Spleen (tissue), 11 donors: ENCODE results near the gene CABP4. TPM values are rescaled to one million over a fixed set of nuclear protein-coding genes. Genes with fewer than 3 reads are reported as not detected.

Source experiments
- DNase-seq: peaks from one replicate; pipeline ENCODE4 v3.0.0-alpha.2; 2020
- H3K27ac ChIP-seq, 8 donors: fragments of 200-600 bp; sonication (generic) in 7 of 8; 1 replicate in 4 of 8; 2 replicates in 4 of 8; pipeline versions ENCODE4 v1.5.0 to v1.8.0; 2016 to 2021; ENCODE audit warnings: inconsistent platforms in 4 of 8, mild to moderate bottlenecking in 4 of 8, moderate library complexity in 1 of 8
- H3K27me3 ChIP-seq, 7 donors: fragments of 200-600 bp; sonication (generic) in 6 of 7; replicated peaks in 1 of 7; 1 replicate in 4 of 7; 2 replicates in 3 of 7; pipeline versions ENCODE4 v1.5.0 to v1.8.0; 2016 to 2021; ENCODE audit warnings: inconsistent platforms in 3 of 7, mild to moderate bottlenecking in 1 of 7
- H3K36me3 ChIP-seq, 6 donors: fragments of 200-600 bp; sonication (generic) in 5 of 6; 1 replicate in 4 of 6; 2 replicates in 2 of 6; pipeline versions ENCODE4 v1.5.0 to v1.8.0; 2016 to 2021; ENCODE audit warnings: inconsistent platforms in 2 of 6
- H3K4me1 ChIP-seq, 6 donors: fragments of 200-600 bp; sonication (generic) in 5 of 6; 1 replicate in 3 of 6; 2 replicates in 3 of 6; pipeline versions ENCODE4 v1.5.0 to v1.8.0; 2016 to 2021; ENCODE audit warnings: inconsistent platforms in 3 of 6
- H3K4me3 ChIP-seq, 8 donors: fragments of 200-600 bp; sonication (generic) in 7 of 8; 1 replicate in 4 of 8; 2 replicates in 4 of 8; pipeline versions ENCODE4 v1.5.0 to v1.8.0; 2016 to 2021; ENCODE audit warnings: inconsistent platforms in 4 of 8, mild to moderate bottlenecking in 4 of 8, moderate library complexity in 2 of 8
- H3K9me3 ChIP-seq, 8 donors: fragments of 200-600 bp; sonication (generic) in 7 of 8; 1 replicate in 4 of 8; 2 replicates in 4 of 8; pipeline versions ENCODE4 v1.5.0 to v1.8.0; 2016 to 2021; ENCODE audit warnings: inconsistent platforms in 4 of 8
- CTCF ChIP-seq, 11 experiments: fragments of 200-600 bp in 7 of 11; fragments of 450-650 bp in 4 of 11; sonication (generic) in 4 of 11; IDR thresholded peaks in 8 of 11; conservative IDR thresholded peaks in 3 of 11; 1 replicate in 7 of 11; 2 replicates in 4 of 11; pipeline versions ENCODE4 v1.4.0 to v1.8.0; 2016 to 2021; ENCODE audit warnings: antibody characterized with exemption in 11 of 11, inconsistent platforms in 4 of 11, mild to moderate bottlenecking in 1 of 11
- POLR2A ChIP-seq, 3 donors: fragments of 450-650 bp; IDR thresholded peaks; one replicate each; pipeline ENCODE4 v1.5.1; 2017; ENCODE audit warnings: antibody characterized with exemption in 3 of 3, mild to moderate bottlenecking in 1 of 3
- POLR2AphosphoS5 ChIP-seq, 3 donors: sonication (generic); formaldehyde crosslinking; IDR thresholded peaks; one replicate each; pipeline ENCODE4 v1.5.1; 2017; ENCODE audit warnings: antibody characterized with exemption in 3 of 3
- WGBS, 5 donors: extraction: QIAGEN DNeasy Blood & Tissue Kit in 3 of 5; methylation state at CpG; one replicate each; pipeline versions ENCODE4 v1.1.5 to v1.1.7; 2013 to 2018; 5-methylcytosine and 5-hydroxymethylcytosine counted together
- intact Hi-C: fragments of 100-400 bp; cut with DNase I; formaldehyde crosslinking; loops from one replicate; pipeline ENCODE4 v1.15.0; 2023; ENCODE audit warnings: low total_unique reads
- polyA plus RNA-seq, 3 donors: library from polyadenylated mRNA; stranded (reverse); fragments of 200-250 nt; gene quantifications; one replicate each; pipeline ENCODE4 v1.2.1, GENCODE V29; 2013
- total RNA-seq, 7 donors: library from RNA; depleted of rRNA in 3 of 7; stranded (reverse); fragments of >200 nt in 3 of 7; fragmentation: NEBNext Ultra II Directional in 4 of 7; extraction: Animal tissue kit (Norgen Biotek cat#: 25700) in 4 of 7; gene quantifications; one replicate each; pipeline versions ENCODE4 v1.1.0 to v1.2.1, GENCODE V29; 2016 to 2021
- donor health status: healthy with polysubstance abuse.
- donor health status: DM: no; HTN: no; CAD: no; lungs with moderate emphysema.
- donor health status: DM: no; HTN: no; CAD: no.
- donor health status: Bipolar disorder and iron deficiency.
- donor health status: healthy.
- donor health status: DM: no; HTN: no; CAD: no.
- donor health status: DM: yes; HTN: yes; CAD: no.

Gene CABP4
- total and polyA plus RNA-seq, 10 donors, result 2.6 to 27.3 (median 17.1) TPM

DNA sequence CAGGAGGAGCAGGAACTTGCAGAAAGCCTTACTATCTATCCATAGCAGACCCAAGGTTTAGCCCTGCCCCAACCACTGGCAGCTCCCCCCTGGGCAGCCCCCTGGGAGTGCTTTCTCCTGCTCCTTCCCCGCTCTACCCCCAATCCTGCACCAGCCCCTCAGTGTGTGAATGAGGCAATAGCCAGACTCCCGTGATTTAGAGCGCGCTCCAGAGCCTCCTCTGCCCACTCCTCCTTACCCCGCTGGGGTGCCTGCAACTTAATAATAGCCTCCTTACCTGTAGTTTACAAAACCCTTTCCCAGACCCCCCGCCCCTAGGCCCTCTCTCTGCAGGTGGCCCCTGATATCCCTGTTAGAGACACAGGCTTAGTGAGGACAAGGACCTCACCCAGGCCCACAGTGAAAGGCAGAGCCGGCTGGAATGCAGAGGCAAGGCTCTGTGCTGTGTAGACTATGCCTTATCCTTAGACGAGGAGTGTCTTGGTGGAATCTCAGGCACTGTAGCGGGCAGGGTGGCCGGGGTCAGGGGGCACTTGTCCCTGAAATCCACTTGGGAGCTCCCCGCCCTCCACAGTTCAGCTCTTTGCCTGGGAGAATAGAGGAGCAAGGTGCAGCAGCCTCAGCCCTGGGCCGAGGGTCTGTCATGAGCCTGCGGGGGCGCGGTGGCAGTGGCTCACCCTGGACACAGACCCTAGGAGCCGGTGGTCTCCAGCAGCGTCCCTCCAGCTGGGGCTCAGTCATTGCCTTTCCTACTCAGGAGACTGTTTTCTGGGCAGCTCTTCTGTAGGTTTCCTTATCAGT, 44.0 kb upstream of the CABP4 start:
- H3K4me1 ChIP-seq, result peaks cover 41 to 99% (median 89%) of the 10 kb centered on the region in 6 donors
- H3K4me3 ChIP-seq, result peak overlapping the region in 1 of 8 donors; percentile 7
- peak overlapping the region in 4 of 8 donors; percentile 96 to 99 (median 98) for H3K27ac ChIP-seq
- no peaks in the 10 kb centered on the region for H3K9me3 ChIP-seq
- peak; percentile 79 for DNase-seq
- intact Hi-C loops, result no loop called here
- WGBS, 5 donors, result 81 to 89% (median 83%) methylated on average over 12 to 17 of the region's 17 CpGs
- H3K27me3 ChIP-seq, result peaks cover 0 to 60% (median 11%) of the 10 kb centered on the region in 7 donors
- peaks cover 0 to 37% (median 1%) of the 10 kb centered on the region in 6 donors for H3K36me3 ChIP-seq
- no peak for TF ChIP-seq CTCF (IDR thresholded peaks at IDR 0.05 in 8 of 11, conservative IDR thresholded peaks at IDR 0.05 in 3 of 11)
- TF ChIP-seq POLR2AphosphoS5 (IDR thresholded peaks at IDR 0.05), result no peak
- no peak for TF ChIP-seq POLR2A (IDR thresholded peaks at IDR 0.05)

GRCh38 chr11:67411785-67412152, 43.4 kb upstream of the CABP4 start:
- Histone ChIP-seq H3K4me1 (peaks cover 40 to 99% (median 89%) of the 10 kb centered on the region in 6 donors), H3K27ac (peak overlapping the region in 3 of 8 donors; percentile 7 to 99 (median 98)), H3K27me3 (peaks cover 0 to 61% (median 11%) of the 10 kb centered on the region in 7 donors), H3K9me3 (no peaks in the 10 kb centered on the region), H3K4me3 (peak overlapping the region in 1 of 8 donors; percentile 7), H3K36me3 (peaks cover 0 to 31% (median 0%) of the 10 kb centered on the region in 6 donors)
- peak; percentile 74 for DNase-seq
- intact Hi-C loops, result no loop called here
- 59 to 77% (median 66%) methylated on average over 6 to 7 of the region's 7 CpGs for WGBS, 5 donors
- peak; percentile 57 to 71 (median 66) for TF ChIP-seq POLR2AphosphoS5 (IDR thresholded peaks at IDR 0.05)
- no peak for TF ChIP-seq CTCF (IDR thresholded peaks at IDR 0.05 in 8 of 11, conservative IDR thresholded peaks at IDR 0.05 in 3 of 11)

GRCh38 chr11:67412495-67413179, 42.5 kb upstream of the CABP4 start:
- H3K4me1 ChIP-seq, result peaks cover 40 to 99% (median 89%) of the 10 kb centered on the region in 6 donors

DNA sequence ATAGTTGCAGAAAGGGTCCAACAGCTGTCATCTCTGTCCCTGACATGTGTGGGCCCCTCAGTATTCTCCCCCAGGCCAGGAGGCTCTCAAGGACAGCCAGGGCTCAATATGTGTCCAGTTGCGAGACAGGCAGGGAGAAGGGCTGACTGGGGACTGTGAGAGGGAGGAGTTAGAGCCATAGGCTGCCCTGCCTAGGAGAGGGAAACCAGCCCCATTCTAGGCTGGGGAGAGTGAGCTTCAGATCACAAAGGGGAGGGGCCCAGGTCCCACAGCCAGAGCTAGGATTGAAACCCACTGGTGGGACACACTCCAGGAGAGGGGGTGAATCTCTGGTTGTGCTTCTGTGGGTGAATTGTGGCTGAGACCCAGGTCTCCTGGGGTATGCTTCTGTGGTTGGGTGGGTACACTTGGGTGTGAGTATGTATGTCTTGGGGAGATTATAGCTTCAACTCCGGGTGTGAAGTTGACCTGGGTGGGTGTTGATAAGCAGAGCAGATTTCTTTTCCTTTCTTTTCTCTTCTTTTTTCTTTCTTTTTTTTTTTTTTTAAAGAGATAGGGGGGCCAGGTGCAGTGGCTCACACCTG, 41.8 kb upstream of the CABP4 start:
- H3K4me3 ChIP-seq, result no peak overlapping the region
- H3K4me1 ChIP-seq, result peaks cover 39 to 99% (median 89%) of the 10 kb centered on the region in 6 donors
- peaks cover 0 to 16% (median 0%) of the 10 kb centered on the region in 6 donors for H3K36me3 ChIP-seq
- intact Hi-C loops, result no loop called here
- 48 to 80% (median 58%) methylated on average over 2 of the region's 2 CpGs for WGBS, 5 donors
- no peak for DNase-seq
- H3K27me3 ChIP-seq, result peaks cover 0 to 61% (median 11%) of the 10 kb centered on the region in 7 donors
- no peak for TF ChIP-seq CTCF (IDR thresholded peaks at IDR 0.05 in 8 of 11, conservative IDR thresholded peaks at IDR 0.05 in 3 of 11)
- TF ChIP-seq POLR2AphosphoS5 (IDR thresholded peaks at IDR 0.05), result no peak
- no peak for TF ChIP-seq POLR2A (IDR thresholded peaks at IDR 0.05)
- peak overlapping the region in 1 of 8 donors; percentile 98 for H3K27ac ChIP-seq
- H3K9me3 ChIP-seq, result no peaks in the 10 kb centered on the region

More at GRCh38 chr11:67412495-67413179, 42.5 kb upstream of the CABP4 start:
- Histone ChIP-seq H3K36me3 (peaks cover 0 to 22% (median 0%) of the 10 kb centered on the region in 6 donors), H3K27me3 (peaks cover 0 to 61% (median 11%) of the 10 kb centered on the region in 7 donors), H3K27ac (peak overlapping the region in 2 of 8 donors; percentile 98 to 99), H3K9me3 (no peaks in the 10 kb centered on the region), H3K4me3 (no peak overlapping the region)
- intact Hi-C loops, result no loop called here
- TF ChIP-seq POLR2AphosphoS5 (IDR thresholded peaks at IDR 0.05), result peak in 2 of 3 donors; percentile 7 to 55
- TF ChIP-seq POLR2A (IDR thresholded peaks at IDR 0.05), result no peak
- WGBS, 5 donors, result 64 to 80% (median 67%) methylated on average over 5 to 9 of the region's 9 CpGs
- DNase-seq, result peak; percentile 75
